ENCODE results near the gene NCOA1. TPM values are rescaled to one million over a fixed set of nuclear protein-coding genes. Genes with fewer than 3 reads are reported as not detected.

The NCOA1 gene
- total RNA-seq, 1 donor from 2014 or later: 11.0 TPM

DNA sequence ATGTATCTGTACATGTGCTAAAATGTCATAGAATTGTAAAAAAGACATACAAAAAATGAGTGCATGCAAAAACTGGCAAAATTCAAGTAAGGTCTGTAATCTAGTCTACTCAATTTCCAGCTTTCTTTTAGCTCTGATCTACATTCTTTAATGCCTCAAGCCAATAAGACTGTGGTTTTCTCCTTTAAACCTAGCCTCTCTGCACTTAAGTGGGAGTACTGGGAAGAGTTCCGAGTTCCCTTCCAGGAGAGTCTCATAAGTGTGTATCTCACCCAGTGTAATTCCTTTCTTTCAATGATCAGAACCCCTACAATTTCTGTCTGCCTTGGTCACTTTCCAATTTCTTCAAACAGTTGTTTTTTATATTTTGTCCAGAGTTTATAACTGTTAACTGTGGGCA, 152.0 kb downstream of the NCOA1 start:
- H3K4me3 ChIP-seq (ENCODE audit: low read depth, low read length): no peak overlapping the region
- TF ChIP-seq CTCF (conservative IDR thresholded peaks at IDR 0.05; ENCODE audit: low read depth, low read length): no peak
- DNase-seq (ENCODE audit: low read depth): no peak

DNA sequence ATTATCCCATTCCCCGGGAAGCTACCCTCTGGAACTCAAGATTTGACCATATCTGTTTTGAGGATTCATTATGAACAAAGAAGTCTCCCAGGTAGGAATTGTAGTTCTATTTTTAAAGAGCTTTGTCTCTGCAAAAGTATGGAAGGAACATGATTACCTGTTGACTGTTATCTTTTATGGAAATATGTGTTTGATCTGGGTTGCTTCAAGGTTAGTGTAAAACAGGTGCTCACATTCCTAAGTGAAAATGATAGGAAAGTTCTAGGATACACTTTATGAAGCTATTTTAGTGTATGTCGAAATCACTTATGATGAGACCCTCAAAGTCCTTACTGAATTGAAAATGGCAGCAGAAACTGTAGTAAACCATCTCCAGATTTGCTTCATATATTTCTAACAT, 153.0 kb downstream of the NCOA1 start:
- H3K4me3 ChIP-seq (ENCODE audit: low read depth, low read length): no peak overlapping the region
- DNase-seq (ENCODE audit: low read depth): no peak
- no peak for TF ChIP-seq CTCF (conservative IDR thresholded peaks at IDR 0.05; ENCODE audit: low read depth, low read length)

GRCh38 chr2:24650997-24651642, 160.1 kb downstream of the NCOA1 start:
- DNase-seq (ENCODE audit: low read depth): no peak
- H3K4me3 ChIP-seq (ENCODE audit: low read depth, low read length): no peak overlapping the region
- no peak for TF ChIP-seq CTCF (conservative IDR thresholded peaks at IDR 0.05; ENCODE audit: low read depth, low read length)

DNA sequence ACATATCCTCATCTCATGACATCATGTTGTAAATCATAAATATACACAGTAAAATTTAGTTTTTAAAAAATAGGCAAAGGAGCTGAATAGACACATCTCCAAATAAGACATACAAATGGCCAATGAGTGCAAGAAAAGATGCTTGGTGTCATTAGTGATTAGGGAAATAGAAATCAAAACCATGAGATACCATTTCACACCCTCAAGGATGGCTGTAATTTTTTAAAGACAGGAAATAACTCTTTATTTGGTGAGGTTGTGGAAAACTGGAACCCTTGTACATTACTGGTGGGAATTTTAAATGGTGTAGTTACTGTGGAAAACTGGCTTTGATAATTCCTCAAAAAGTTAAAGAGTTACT, 160.6 kb downstream of the NCOA1 start:
- no peak for TF ChIP-seq CTCF (conservative IDR thresholded peaks at IDR 0.05; ENCODE audit: low read depth, low read length)
- no peak overlapping the region for H3K4me3 ChIP-seq (ENCODE audit: low read depth, low read length)
- no peak for DNase-seq (ENCODE audit: low read depth)

- DNase-seq (ENCODE audit: low read depth): no peak
- TF ChIP-seq CTCF (conservative IDR thresholded peaks at IDR 0.05; ENCODE audit: low read depth, low read length): no peak
- H3K4me3 ChIP-seq (ENCODE audit: low read depth, low read length): no peak overlapping the region
These were observed 161.5 kb downstream of the NCOA1 start for GRCh38 chr2:24652265-24653182.

GRCh38 chr2:24657818-24658217, 166.8 kb downstream of the NCOA1 start:
- DNase-seq (ENCODE audit: low read depth): no peak
- TF ChIP-seq CTCF (conservative IDR thresholded peaks at IDR 0.05; ENCODE audit: low read depth, low read length): no peak
- H3K4me3 ChIP-seq (ENCODE audit: low read depth, low read length): no peak overlapping the region

Measured in epithelial cell of proximal tubule (primary cell).